Neural cell (in vitro differentiated cells): ENCODE data around the gene CHIC1. TPM values are rescaled to one million over a fixed set of nuclear protein-coding genes. Genes with fewer than 3 reads are reported as not detected.
"Not testable (repeated sequence)": the region's sequence is repeated elsewhere in the genome, so short reads cannot be mapped to it uniquely, and the experiment has no call there.

Experiments used
- H2AFZ ChIP-seq: fragments of 200-600, 300-800 bp; sonication (generic), shearing (Covaris generic); 2 replicates; pipeline ENCODE4 v1.6.0; 2014; ENCODE audit warnings: low read depth, mild to moderate bottlenecking, antibody characterized with exemption, low read length, moderate library complexity
- H3F3A ChIP-seq: fragments of 200-600 bp; shearing (Covaris generic); 2 replicates; pipeline ENCODE4 v1.6.1; 2016; ENCODE audit warnings: mild to moderate bottlenecking, moderate library complexity, mixed read lengths, antibody characterized with exemption, low read length; ENCODE audit not compliant: insufficient read depth, poor library complexity, severe bottlenecking
- H3K27ac ChIP-seq: fragments of 200-600, 300-800 bp; sonication (generic), shearing (Covaris generic); 2 replicates; pipeline ENCODE4 v1.5.1; 2014; ENCODE audit warnings: mild to moderate bottlenecking, low read length, moderate library complexity
- H3K27me3 ChIP-seq: fragments of 300-800, 200-600 bp; sonication (generic), shearing (Covaris generic); 2 replicates; pipeline ENCODE4 v1.6.0; 2014; ENCODE audit warnings: mild to moderate bottlenecking, low read depth, low read length, moderate library complexity; ENCODE audit not compliant: insufficient read depth
- H3K36me3 ChIP-seq: fragments of 300-800, 200-600 bp; sonication (generic), shearing (Covaris generic); 2 replicates; pipeline ENCODE4 v1.5.1; 2014; ENCODE audit warnings: mild to moderate bottlenecking, antibody characterized with exemption, low read length, moderate library complexity; ENCODE audit not compliant: insufficient read depth
- H3K4me2 ChIP-seq: fragments of 300-800, 200-600 bp; sonication (generic), shearing (Covaris generic); 2 replicates; pipeline ENCODE4 v1.6.0; 2014; ENCODE audit warnings: mild to moderate bottlenecking, low read length
- H3K4me3 ChIP-seq: fragments of 300-800, 200-600 bp; sonication (generic), shearing (Covaris generic); 2 replicates; pipeline ENCODE4 v1.5.1; 2014; ENCODE audit warnings: mild to moderate bottlenecking, low read length, moderate library complexity
- H3K79me2 ChIP-seq: fragments of 200-600 bp; shearing (Covaris generic); replicated peaks from 2 replicates; pipeline ENCODE4 v1.6.0; 2014; ENCODE audit warnings: mild to moderate bottlenecking, low read length, moderate library complexity; ENCODE audit not compliant: insufficient read depth
- H3K9ac ChIP-seq: fragments of 300-800, 200-600 bp; sonication (generic), shearing (Covaris generic); 2 replicates; pipeline ENCODE4 v1.6.1; 2016; ENCODE audit warnings: mild to moderate bottlenecking, low read length, mixed read lengths
- H3K9me2 ChIP-seq: fragments of 200-600 bp; shearing (Covaris generic); 2 replicates; pipeline ENCODE4 v1.6.1; 2016; ENCODE audit warnings: mild to moderate bottlenecking, low read length, mixed read lengths; ENCODE audit not compliant: insufficient read depth
- H3K9me3 ChIP-seq: fragments of 200-600, 300-800 bp; sonication (generic), shearing (Covaris generic); 2 replicates; pipeline ENCODE4 v1.6.1; 2016; ENCODE audit warnings: mild to moderate bottlenecking, mixed run types, low read length, moderate library complexity, mixed read lengths
- H4K20me1 ChIP-seq: fragments of 200-600 bp; shearing (Covaris generic); 2 replicates; pipeline ENCODE4 v1.6.1; 2016; ENCODE audit warnings: mild to moderate bottlenecking, mixed run types; ENCODE audit not compliant: insufficient read depth
- EP300 ChIP-seq: fragments of 450-650 bp; conservative IDR thresholded peaks from 2 replicates; pipeline ENCODE4 v1.6.1; 2014; ENCODE audit warnings: antibody characterized with exemption, mild to moderate bottlenecking, moderate library complexity; ENCODE audit not compliant: poor library complexity, severe bottlenecking
- EZH2 ChIP-seq: fragments of 200-600, 300-800 bp; shearing (Covaris generic), sonication (generic); IDR thresholded peaks from 2 replicates; pipeline ENCODE4 v1.6.1; 2014; ENCODE audit warnings: antibody characterized with exemption, low read length, borderline replicate concordance, mild to moderate bottlenecking; ENCODE audit not compliant: insufficient read depth, poor library complexity, severe bottlenecking
- MXI1 ChIP-seq: fragments of 450-650 bp; conservative IDR thresholded peaks from 2 replicates; pipeline ENCODE4 v1.6.1; 2014; ENCODE audit warnings: antibody characterized with exemption, mild to moderate bottlenecking; ENCODE audit not compliant: poor library complexity, severe bottlenecking
- POLR2AphosphoS5 ChIP-seq: IDR thresholded peaks from 2 replicates; pipeline ENCODE4 v1.6.1; 2012
- RAD21 ChIP-seq: fragments of 450-650 bp; conservative IDR thresholded peaks from 2 replicates; pipeline ENCODE4 v1.6.1; 2014; ENCODE audit warnings: antibody characterized with exemption, mild to moderate bottlenecking, moderate library complexity
- SMC3 ChIP-seq: fragments of 450-650 bp; conservative IDR thresholded peaks from 2 replicates; pipeline ENCODE4 v1.6.1; 2014; ENCODE audit warnings: antibody characterized with exemption, mild to moderate bottlenecking, moderate library complexity; ENCODE audit not compliant: poor library complexity
- TAF1 ChIP-seq: IDR thresholded peaks from 2 replicates; pipeline ENCODE4 v1.6.1; 2012; ENCODE audit warnings: low read depth
- polyA minus RNA-seq: library from RNA; depleted of rRNA, polyadenylated mRNA; stranded (reverse); fragments of >200 nt; gene quantifications from 2 replicates; pipeline ENCODE4 v1.2.3, GENCODE V29; 2014
- polyA plus RNA-seq: library from polyadenylated mRNA; depleted of rRNA; stranded (reverse); fragments of >200 nt; gene quantifications from 2 replicates; pipeline ENCODE4 v1.2.3, GENCODE V29; 2014
- TF ChIP-seq, protein P1 (sequence below): IDR thresholded peaks from 2 replicates; pipeline ENCODE4 v1.6.1; 2012; ENCODE audit warnings: borderline replicate concordance
- TF ChIP-seq, protein P2 (sequence below): fragments of 450-650 bp; IDR thresholded peaks from 2 replicates; pipeline ENCODE4 v1.5.1; 2014; ENCODE audit warnings: antibody characterized with exemption, mild to moderate bottlenecking, moderate library complexity; ENCODE audit not compliant: poor library complexity, severe bottlenecking

The CHIC1 gene
- polyA plus RNA-seq, result 13.4 and 15.2 TPM in 2 replicates
- polyA minus RNA-seq, result 30.2 and 35.8 TPM in 2 replicates

DNA sequence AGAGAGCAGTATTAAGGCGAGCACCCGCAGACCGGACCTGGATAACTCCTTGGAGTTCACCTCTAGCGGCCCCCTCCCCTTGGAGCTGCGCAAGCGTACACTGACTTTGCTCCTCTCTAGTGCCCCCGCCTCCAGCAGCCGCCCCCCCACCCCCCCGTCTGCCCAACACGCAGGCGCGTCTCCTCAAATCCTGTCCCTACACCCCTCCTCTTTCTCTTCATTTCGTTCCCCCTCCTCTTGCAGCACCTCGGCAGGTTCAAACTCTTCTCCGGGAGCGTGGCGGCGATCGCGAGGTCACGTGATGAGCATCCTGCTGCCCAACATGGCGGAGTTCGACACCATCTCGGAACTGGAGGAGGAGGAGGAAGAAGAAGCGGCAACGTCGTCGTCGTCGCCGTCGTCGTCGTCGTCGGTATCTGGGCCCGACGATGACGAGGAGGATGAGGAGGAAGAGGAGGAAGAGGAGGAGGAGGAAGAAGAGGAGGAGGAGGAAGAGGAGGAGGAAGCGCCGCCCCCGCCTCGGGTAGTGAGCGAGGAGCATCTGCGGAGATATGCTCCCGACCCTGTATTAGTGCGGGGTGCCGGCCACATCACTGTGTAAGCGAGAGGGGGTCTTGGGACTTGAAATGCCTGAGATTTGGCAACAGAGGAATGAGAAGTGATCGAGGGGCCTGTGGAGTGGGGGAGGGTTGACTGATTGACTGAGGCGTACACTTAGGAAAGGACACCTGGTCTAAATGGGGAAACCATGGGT is at the start of gene CHIC1:
Gene CHIC1, plus strand, starts transcription at position 214 of the 754 bp plus-strand sequence. Its CDS starts 88 bp downstream, at position 302.
- TF ChIP-seq SMC3 (no peak), POLR2AphosphoS5 (peak; percentile 62), TAF1 (peak; percentile 80), MXI1 (peak; percentile 52)
- TF ChIP-seq, protein P1, sequence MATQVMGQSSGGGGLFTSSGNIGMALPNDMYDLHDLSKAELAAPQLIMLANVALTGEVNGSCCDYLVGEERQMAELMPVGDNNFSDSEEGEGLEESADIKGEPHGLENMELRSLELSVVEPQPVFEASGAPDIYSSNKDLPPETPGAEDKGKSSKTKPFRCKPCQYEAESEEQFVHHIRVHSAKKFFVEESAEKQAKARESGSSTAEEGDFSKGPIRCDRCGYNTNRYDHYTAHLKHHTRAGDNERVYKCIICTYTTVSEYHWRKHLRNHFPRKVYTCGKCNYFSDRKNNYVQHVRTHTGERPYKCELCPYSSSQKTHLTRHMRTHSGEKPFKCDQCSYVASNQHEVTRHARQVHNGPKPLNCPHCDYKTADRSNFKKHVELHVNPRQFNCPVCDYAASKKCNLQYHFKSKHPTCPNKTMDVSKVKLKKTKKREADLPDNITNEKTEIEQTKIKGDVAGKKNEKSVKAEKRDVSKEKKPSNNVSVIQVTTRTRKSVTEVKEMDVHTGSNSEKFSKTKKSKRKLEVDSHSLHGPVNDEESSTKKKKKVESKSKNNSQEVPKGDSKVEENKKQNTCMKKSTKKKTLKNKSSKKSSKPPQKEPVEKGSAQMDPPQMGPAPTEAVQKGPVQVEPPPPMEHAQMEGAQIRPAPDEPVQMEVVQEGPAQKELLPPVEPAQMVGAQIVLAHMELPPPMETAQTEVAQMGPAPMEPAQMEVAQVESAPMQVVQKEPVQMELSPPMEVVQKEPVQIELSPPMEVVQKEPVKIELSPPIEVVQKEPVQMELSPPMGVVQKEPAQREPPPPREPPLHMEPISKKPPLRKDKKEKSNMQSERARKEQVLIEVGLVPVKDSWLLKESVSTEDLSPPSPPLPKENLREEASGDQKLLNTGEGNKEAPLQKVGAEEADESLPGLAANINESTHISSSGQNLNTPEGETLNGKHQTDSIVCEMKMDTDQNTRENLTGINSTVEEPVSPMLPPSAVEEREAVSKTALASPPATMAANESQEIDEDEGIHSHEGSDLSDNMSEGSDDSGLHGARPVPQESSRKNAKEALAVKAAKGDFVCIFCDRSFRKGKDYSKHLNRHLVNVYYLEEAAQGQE, result peak; percentile 76
- no peaks in the 10 kb centered on the region for H3K9me2 ChIP-seq
- peak within 1 kb of the TSS; percentile 75 for H3K4me3 ChIP-seq
- peak within 1 kb of the TSS; percentile 86 for H3K27ac ChIP-seq
- no peaks in the 10 kb centered on the region for H3K36me3 ChIP-seq
- no peaks in the 10 kb centered on the region for H3K9me3 ChIP-seq
- peaks cover 13% of the 10 kb centered on the region for H3K79me2 ChIP-seq
- no peaks in the 10 kb centered on the region for H4K20me1 ChIP-seq
- no peaks in the 10 kb centered on the region for H3F3A ChIP-seq
- peak within 1 kb of the TSS; percentile 65 for H2AFZ ChIP-seq
- H3K4me2 ChIP-seq, result peak within 1 kb of the TSS; percentile 48
- peak within 1 kb of the TSS; percentile 79 for H3K9ac ChIP-seq
- no peaks in the 10 kb centered on the region for H3K27me3 ChIP-seq

GRCh38 chrX:73522823-73523222 is 40.2 kb upstream of the CHIC1 start:
- H3K27me3 ChIP-seq, H3F3A ChIP-seq, H3K36me3 ChIP-seq, H3K9me2 ChIP-seq, H3K4me3 ChIP-seq, H3K79me2 ChIP-seq, H3K9me3 ChIP-seq, H2AFZ ChIP-seq, H3K9ac ChIP-seq, H3K4me2 ChIP-seq, H3K27ac ChIP-seq, H4K20me1 ChIP-seq: not testable (repeated sequence)

- Histone ChIP-seq H3K9ac (no peak overlapping the region), H3K79me2 (no peaks in the 10 kb centered on the region), H3K4me2 (no peak overlapping the region), H3K9me3 (no peaks in the 10 kb centered on the region), H3F3A (no peaks in the 10 kb centered on the region), H3K36me3 (no peaks in the 10 kb centered on the region), H3K4me3 (no peak overlapping the region), H2AFZ (no peak overlapping the region), H3K27ac (no peak overlapping the region), H4K20me1 (no peaks in the 10 kb centered on the region), H3K9me2 (no peaks in the 10 kb centered on the region), H3K27me3 (no peaks in the 10 kb centered on the region)
- no peak for TF ChIP-seq RAD21
- no peak for TF ChIP-seq EZH2
- TF ChIP-seq, protein P2, sequence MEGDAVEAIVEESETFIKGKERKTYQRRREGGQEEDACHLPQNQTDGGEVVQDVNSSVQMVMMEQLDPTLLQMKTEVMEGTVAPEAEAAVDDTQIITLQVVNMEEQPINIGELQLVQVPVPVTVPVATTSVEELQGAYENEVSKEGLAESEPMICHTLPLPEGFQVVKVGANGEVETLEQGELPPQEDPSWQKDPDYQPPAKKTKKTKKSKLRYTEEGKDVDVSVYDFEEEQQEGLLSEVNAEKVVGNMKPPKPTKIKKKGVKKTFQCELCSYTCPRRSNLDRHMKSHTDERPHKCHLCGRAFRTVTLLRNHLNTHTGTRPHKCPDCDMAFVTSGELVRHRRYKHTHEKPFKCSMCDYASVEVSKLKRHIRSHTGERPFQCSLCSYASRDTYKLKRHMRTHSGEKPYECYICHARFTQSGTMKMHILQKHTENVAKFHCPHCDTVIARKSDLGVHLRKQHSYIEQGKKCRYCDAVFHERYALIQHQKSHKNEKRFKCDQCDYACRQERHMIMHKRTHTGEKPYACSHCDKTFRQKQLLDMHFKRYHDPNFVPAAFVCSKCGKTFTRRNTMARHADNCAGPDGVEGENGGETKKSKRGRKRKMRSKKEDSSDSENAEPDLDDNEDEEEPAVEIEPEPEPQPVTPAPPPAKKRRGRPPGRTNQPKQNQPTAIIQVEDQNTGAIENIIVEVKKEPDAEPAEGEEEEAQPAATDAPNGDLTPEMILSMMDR, result no peak
- no peak for TF ChIP-seq MXI1
- TF ChIP-seq TAF1, result no peak
- no peak for TF ChIP-seq POLR2AphosphoS5
- no peak for TF ChIP-seq SMC3
- TF ChIP-seq EP300, result no peak
- TF ChIP-seq, protein P1, result no peak
Observed at GRCh38 chrX:73524906-73525305, 38.1 kb upstream of the CHIC1 start.
